HG03066 (cell line): ENCODE results near the gene DNAJC21.
A peak's percentile ranks its signal among the peaks of the same experiment; 100 is the strongest.

Experiments used
- ATAC-seq: cut with Tn5 transposase; IDR thresholded peaks from one replicate; pipeline ENCODE4 v1.9.1; 2021; ENCODE audit warnings: low read depth; ENCODE audit not compliant: unreplicated experiment

Gene DNAJC21

DNA sequence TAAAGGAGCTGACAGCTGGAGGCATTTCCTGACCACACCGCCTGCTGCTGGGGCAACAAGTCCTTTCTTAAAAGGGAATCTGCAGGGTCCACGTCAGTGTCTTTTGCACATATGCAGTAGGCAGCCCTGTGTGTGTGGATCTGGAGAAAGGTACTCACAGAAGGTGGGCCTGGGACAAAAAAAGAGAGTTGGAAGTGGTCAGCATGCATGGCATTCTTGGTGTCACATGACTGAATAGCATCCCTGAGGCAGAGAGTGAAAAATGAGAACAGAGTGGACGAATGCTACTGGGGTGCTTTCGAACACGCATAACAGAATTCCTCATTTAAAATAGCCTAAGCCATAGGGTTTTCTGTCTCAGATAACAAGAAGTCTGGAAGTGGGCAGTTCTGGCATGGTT, 47.0 kb downstream of the DNAJC21 start:
- ATAC-seq = no peak

DNA sequence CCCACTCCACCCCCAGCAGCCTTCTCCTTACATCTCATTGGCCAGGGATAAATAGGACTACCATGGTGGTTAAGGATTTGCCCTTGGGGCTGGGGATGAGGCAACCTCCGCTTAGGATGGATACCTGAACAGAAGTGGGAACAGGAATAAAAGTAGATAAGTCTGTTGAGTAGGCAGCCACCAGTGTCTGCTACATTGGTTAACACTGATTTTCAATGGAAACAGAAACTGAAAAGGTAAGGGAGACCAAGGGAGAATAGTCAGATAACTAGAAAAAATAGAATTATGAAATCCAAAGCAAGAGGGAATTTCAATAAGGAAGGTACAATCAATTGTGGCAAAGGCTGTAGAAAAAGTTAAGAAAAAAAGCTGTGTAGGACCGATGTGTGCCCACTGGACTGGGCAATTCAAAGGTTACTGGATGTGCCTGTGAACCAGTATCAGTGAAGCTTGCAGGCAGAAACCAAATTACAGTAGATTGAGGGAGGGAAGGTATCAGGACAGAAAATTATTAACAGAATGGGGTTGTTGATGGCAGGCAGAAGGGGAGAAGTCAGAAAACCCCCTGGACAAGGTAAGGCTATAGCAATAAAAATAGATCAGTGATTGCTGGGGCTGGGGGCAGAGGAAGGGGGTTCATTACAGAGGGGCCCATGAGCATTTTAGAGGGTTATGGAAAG, 48.7 kb downstream of the DNAJC21 start:
- ATAC-seq = peak; percentile 90

DNA sequence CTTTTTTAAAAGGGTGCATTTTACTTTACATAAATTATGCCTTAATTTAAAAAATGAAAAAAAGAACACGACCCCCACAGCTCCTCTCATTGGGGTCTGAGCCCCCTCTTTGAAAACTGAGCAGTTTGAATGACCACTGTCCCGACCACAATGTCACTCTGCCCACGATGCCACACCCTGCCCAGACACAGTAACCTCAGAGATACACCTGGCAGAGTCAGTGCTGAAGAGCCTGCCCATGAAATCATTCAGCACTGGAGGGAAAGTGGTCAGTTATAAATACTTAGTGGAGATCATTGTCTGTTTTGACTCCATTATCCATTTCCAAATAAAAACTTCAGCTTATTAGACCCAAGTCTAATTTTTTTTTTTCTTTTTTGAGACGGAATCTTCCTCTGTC, 49.3 kb downstream of the DNAJC21 start:
- no peak for ATAC-seq

DNA sequence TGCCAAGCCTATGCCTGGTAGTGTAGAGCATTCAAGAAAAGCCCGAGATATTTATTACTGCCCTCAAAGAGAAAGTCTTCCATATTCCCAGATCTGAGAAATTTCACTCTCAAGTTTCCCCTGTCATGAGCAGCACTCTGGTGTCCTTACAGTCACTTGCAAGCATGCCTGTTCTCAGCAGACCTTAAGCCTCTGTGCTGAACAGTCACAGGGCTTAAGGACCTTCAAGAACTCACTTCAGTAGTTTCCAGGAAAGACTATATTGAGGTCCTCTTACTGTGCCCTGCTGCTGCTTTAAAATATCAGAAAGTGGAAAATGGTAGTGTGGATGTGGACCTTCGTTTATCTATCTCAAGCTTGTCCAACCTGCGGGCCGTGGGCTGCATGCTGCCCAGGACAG, 53.5 kb downstream of the DNAJC21 start:
- ATAC-seq = no peak

DNA sequence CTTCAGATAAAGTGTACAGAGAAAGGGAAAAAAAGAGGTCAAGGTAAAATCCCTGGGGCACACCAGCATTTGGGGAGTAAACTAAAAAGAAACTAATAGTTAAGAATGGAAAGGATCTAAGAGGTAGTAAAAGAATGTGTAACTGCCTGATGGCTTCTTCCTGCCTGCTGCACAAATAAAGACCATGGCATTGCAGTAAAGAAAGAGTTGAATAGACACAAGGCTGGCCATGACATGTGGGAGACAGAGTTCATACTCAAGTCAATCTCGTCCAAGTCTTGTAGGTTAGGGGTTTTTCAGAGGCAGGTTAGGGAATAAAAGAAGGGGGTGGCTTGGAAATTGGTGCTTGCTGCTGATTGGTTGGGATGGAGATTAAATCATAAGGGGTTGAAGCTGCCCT, 57.6 kb downstream of the DNAJC21 start:
- no peak for ATAC-seq

DNA sequence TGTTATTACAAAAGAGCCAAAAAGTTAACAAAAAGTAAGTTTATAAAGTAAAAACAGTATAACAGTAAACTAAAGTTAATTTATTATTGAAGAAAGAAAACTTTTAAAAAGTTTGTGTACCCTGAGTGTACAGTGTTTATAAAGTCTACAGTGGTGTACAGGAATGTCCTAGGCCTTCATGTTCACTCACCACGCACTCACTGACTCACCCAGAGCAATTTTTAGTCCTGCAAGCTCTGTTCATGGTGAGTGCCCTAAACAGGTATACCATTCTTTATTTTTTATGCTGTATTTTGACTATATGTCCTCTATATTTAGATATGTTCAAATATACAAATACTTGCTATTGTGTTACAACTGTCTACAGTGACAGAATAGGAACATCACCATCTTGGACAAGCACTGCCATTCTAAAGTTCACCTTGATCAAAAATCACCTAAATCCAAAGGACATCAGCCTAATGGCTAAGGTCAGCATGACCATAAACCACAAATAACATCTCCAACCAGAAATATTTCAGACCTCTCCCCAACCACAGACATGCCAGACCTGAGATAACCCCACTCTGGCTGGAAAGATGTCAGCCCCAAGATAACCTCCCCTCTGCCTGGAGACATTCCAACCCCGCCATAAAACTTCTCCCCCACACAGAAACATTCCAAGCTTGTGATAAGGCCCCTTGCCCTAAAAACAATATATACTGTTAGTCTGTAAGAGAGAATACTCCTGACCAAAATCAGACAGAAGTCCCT, 62.3 kb downstream of the DNAJC21 start:
- no peak for ATAC-seq

DNA sequence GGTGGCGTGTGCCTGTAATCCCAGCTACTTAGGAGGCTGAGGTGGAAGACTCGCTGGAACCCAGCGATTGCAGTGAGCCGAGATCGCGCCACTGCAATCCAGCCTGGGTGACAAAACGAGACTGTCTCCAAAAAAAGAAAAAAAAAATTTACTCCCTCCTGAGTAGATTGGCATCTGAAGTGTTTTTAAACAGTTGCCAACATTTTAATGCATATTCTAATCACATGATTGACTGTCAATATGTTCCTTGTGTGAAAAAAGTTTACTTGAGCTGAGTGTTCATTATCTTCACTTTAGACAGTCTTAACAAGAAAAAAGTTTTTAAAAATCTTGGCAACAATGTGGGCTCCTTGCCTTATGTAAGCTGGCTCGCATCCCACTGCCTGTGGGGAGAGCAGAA, 64.6 kb downstream of the DNAJC21 start:
- no peak for ATAC-seq

DNA sequence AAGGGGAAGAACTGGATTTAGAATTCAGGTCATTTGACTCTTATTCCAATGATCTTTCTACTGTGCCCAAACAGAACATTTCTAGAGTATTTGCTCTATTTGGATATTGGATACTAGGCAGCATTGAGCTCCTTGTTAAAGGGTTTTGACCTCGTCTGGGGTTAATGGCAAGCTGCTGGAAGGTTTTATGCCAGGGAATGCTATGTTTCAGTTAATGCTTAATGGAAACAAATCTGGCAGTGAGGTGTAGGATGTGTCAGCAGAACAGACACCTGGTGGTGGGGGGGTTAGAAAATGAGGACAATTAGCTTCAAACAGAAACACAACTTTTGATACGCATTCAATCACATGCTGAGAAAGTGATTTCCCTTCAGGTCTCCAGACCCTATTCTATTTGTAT, 66.9 kb downstream of the DNAJC21 start:
- ATAC-seq = no peak

DNA sequence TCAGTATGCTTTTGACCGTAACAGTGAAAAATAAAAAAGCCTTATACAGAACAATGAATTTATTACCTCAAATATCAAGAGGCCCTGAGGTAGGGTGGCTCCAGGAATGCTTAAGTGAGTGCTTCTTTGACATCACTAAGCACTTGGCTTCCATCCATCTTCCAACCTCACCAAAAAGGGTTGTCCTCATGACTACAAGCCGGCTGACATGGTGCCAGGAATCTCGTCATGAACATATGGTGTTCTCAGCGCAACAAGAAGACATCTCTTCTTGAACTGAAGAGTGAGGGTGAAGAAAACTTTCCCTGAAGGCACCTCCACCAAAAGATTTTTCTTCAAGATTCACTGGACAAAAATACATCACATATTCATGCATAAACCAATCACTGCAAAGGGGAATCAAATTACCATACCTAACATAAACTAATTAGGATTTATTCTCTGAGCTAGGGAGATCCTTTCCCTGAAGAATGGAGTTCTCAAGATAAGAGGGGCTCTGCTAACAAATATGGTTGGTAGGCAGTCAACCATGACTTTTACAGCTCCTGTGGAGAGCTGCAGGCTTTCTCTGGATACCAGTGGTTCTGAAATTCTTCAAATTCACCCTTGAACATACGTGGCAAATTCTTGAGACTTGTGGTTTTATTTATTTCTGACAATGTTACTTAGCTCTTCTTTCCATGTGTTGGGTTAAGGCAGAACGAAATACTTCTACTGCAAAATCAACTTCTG, 68.9 kb downstream of the DNAJC21 start:
- ATAC-seq = no peak

DNA sequence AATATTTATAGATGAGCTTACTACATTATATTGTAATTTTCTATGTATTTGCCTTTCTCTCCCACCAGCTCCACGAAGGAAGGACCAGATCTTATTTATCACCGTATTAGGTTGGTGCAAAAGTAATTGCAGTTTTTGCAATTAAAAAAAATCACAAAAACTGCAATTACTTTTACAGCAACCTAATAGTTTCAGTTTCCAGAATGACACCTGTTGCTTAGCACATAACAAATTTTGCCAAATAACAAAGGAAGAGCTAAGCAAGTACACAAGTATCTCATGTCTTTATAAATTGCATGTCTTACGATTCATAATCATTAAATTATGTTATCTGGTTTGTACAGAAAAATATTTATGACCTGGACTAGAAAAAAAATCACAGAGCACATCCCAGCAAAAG, 72.5 kb downstream of the DNAJC21 start:
- ATAC-seq = no peak

DNA sequence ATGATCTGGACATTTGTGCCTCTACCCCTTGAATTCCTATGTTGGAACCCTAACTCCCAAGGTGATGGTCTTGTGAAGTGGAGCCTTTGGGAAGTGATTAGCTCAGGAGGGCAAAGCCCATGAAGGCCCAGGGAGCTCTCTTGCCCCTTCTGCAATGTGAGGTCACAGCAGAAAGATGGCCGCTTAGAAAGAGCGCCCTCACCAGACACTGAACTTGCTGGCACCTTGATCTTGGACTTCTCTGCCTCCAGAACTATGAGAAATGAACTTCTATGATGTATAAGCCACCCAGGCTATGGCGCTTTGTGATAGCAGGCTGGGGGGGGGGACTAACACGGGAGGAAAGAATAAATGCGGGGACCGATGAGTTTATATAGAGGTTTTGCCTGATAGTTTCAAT, 73.1 kb downstream of the DNAJC21 start:
- ATAC-seq = no peak

DNA sequence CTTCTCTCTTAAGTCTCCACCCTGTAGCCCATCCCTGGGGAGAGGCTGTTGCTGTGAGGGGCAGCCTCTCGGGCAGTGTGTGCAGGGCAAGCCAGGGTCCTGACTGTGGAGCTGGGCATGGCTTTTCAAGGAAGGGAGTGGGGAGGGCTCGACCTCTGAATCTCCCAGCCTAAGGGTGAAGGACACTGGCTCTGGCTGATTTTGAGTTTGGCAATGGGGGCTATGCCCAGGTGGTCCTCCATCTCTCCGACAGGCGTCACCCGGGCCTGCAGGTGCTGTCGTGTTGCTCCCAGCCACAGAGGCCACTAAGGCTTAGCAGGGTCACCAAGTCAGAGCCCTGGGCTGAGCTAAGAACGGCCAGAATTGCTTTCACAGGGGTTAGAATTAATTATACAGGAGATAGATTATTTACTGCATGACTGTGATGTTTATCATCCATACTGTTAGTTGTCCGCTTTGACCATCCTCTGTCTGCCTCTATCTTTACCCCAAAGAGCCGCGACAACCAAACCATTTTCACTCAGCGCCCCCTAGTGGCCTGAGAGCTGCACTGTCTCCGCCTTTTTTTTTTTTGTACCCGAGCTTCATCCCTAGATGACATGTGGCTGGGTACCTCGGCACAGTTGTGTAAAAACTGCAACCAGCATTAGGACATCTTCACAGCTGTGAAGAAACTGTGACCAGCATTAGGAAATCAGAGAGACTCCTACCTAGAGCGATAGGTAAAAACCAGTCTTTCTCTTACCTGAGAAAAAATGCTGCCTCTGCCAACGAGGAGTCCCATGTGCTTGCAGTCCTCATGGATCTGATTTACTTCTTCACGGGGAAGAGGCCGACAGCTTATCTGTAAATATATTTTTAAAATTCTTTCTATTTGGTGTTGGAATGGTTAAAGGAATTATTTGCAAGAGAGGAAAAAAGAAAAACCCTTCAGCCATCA, 73.9 kb downstream of the DNAJC21 start:
- peak; percentile 80 for ATAC-seq

DNA sequence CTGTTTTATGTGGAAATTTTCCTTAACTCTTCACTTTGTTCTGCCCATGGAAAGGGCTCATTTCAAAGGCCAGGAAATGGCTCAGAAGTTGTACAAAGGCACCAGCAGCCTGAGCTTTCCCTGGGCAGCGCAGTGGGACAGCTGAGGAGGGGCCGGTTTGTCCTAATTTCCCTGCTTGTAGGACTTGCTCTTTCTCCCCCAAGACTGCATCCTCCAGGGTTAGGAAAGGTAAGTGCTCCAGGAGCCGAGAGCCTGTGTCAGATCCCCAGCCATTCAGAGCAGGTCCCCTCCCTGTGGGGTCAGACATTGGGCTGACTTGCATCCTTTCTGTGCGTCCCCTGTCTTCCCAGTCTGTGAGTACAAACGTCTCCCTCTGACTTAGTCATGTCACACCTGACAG, 74.8 kb downstream of the DNAJC21 start:
- ATAC-seq = no peak

DNA sequence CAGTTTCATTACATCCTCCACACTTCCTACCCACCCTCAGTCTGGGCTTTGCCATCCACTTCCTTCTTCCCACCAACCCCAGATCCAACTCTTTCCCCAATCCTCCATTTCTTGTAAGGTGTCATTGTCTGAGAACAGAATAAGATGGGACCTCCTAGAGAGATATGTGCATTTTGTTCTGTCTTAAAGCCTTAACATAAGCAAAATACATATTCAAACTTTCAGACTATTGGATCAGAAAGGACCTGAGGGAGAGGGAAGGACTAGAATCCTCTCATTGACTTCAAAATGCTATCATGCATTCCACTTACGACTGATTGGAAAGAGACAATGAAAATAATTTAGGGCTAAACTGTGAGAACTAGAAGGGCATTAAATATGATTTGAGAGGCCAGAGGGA, 75.4 kb downstream of the DNAJC21 start:
- no peak for ATAC-seq
